ENCODE results near the gene PHLDA2. TPM values are rescaled to one million over a fixed set of nuclear protein-coding genes. Genes with fewer than 3 reads are reported as not detected.

The PHLDA2 gene
- total RNA-seq, 1 experiment from 2014 or later, result 33.7 TPM

DNA sequence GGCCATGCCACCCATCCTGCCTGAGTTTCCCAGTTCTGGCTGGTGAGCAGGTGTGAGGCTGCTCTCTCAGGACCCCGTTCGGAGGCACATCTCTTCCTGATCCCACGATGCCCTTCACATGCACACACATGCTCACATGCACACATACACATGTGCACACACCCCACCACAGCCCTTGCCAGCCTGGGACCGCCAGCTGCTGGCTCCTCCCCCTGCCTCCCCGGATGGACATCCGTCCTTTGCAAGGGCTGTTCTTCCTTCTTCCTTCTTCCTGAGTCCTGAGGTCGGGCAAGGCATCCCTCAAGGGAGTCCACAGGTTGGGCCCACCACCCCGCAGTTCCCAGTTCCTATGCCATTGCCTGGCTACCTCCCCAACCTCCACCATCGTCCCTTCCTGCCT lies 33.2 kb downstream of the PHLDA2 start:
- POLR2A ChIA-PET (ENCODE audit: low non-redundant PET), result no interaction called here
- Histone ChIP-seq H3K36me3 (ENCODE audit: insufficient read depth, low read length, poor library complexity, severe bottlenecking) (no peaks in the 10 kb centered on the region), H3K4me1 (ENCODE audit: insufficient read depth, low read length, poor library complexity, severe bottlenecking) (peaks cover 19% of the 10 kb centered on the region), H3K27ac (ENCODE audit: low read depth, low read length, poor library complexity, severe bottlenecking) (no peak overlapping the region), H3K4me3 (ENCODE audit: low read depth, low read length, poor library complexity, severe bottlenecking) (no peak overlapping the region), H3K27me3 (replicated peaks; ENCODE audit: insufficient read depth, low read depth, low read length, poor library complexity) (no peaks in the 10 kb centered on the region), H3K9me3 (ENCODE audit: low read depth, low read length, poor library complexity, severe bottlenecking) (no peaks in the 10 kb centered on the region)
- CTCF ChIA-PET, result no interaction called here
- BruUV-seq (replicated peaks), result no TSS peak
- intact Hi-C loops (cut with micrococcal nuclease; ENCODE audit: unreplicated experiment), result no loop called here
- DNase-seq (ENCODE audit: low spot score), result no peak
- TF ChIP-seq EZH2 (IDR thresholded peaks at IDR 0.05; ENCODE audit: borderline replicate concordance, low read depth, low read length, poor library complexity, severe bottlenecking) (no peak), CTCF (conservative IDR thresholded peaks at IDR 0.05; ENCODE audit: low read depth, low read length) (no peak)

DNA sequence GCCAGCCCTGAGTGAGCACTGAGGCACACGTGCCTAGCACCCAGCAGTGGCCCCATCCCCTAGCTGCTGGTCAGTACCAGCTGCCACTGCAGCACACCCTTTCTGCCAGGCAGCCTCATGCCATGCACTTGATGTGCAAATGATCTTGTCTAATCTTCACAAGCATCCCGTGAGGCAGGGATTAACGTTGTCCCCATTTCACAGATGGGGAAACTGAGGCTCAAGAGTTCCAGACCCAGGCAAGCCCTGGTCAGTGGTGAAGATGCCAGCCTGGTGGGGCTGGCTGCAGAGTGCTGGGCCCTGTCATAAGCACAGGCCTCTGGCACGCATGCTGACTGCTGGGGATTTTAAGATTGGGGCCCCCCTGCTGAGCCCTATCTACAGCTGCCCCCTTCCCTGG lies 35.3 kb downstream of the PHLDA2 start:
- H3K27me3 ChIP-seq (replicated peaks; ENCODE audit: insufficient read depth, low read depth, low read length, poor library complexity), result no peaks in the 10 kb centered on the region
- intact Hi-C loops (cut with micrococcal nuclease; ENCODE audit: unreplicated experiment), result loop anchor here (5.0 kb wide), 1 partner anchor 467 kb away; no protein-coding TSS in a partner anchor
- no peaks in the 10 kb centered on the region for H3K9me3 ChIP-seq (ENCODE audit: low read depth, low read length, poor library complexity, severe bottlenecking)
- no peak for TF ChIP-seq EZH2 (IDR thresholded peaks at IDR 0.05; ENCODE audit: borderline replicate concordance, low read depth, low read length, poor library complexity, severe bottlenecking)
- TF ChIP-seq CTCF (conservative IDR thresholded peaks at IDR 0.05; ENCODE audit: low read depth, low read length), result no peak
- H3K4me1 ChIP-seq (ENCODE audit: insufficient read depth, low read length, poor library complexity, severe bottlenecking), result peaks cover 25% of the 10 kb centered on the region
- BruUV-seq (replicated peaks), result no TSS peak
- CTCF ChIA-PET, result no interaction called here
- H3K36me3 ChIP-seq (ENCODE audit: insufficient read depth, low read length, poor library complexity, severe bottlenecking), result no peaks in the 10 kb centered on the region
- no peak overlapping the region for H3K27ac ChIP-seq (ENCODE audit: low read depth, low read length, poor library complexity, severe bottlenecking)
- DNase-seq (ENCODE audit: low spot score), result no peak
- H3K4me3 ChIP-seq (ENCODE audit: low read depth, low read length, poor library complexity, severe bottlenecking), result no peak overlapping the region
- POLR2A ChIA-PET (ENCODE audit: low non-redundant PET), result no interaction called here

- CTCF ChIA-PET, result interaction anchor here (0.6 to 5.8 kb wide), 4 partner anchors 14 to 361 kb away, joined by 3 to 52 read pairs (median 4); no protein-coding TSS in a partner anchor
These were observed 36.2 kb downstream of the PHLDA2 start for GRCh38 chr11:2892967-2893528.

More at GRCh38 chr11:2892967-2893528, 36.2 kb downstream of the PHLDA2 start:
- Histone ChIP-seq H3K4me1 (ENCODE audit: insufficient read depth, low read length, poor library complexity, severe bottlenecking) (peaks cover 19% of the 10 kb centered on the region), H3K27ac (ENCODE audit: low read depth, low read length, poor library complexity, severe bottlenecking) (no peak overlapping the region), H3K4me3 (ENCODE audit: low read depth, low read length, poor library complexity, severe bottlenecking) (peak overlapping the region; percentile 32), H3K27me3 (replicated peaks; ENCODE audit: insufficient read depth, low read depth, low read length, poor library complexity) (no peaks in the 10 kb centered on the region), H3K9me3 (ENCODE audit: low read depth, low read length, poor library complexity, severe bottlenecking) (no peaks in the 10 kb centered on the region), H3K36me3 (ENCODE audit: insufficient read depth, low read length, poor library complexity, severe bottlenecking) (no peaks in the 10 kb centered on the region)
- intact Hi-C loops (cut with micrococcal nuclease; ENCODE audit: unreplicated experiment), result loop anchor here (1.0 to 5.0 kb wide), 2 partner anchors 360 to 466 kb away; no protein-coding TSS in a partner anchor
- POLR2A ChIA-PET (ENCODE audit: low non-redundant PET), result no interaction called here
- DNase-seq (ENCODE audit: low spot score), result no peak
- TF ChIP-seq CTCF (conservative IDR thresholded peaks at IDR 0.05; ENCODE audit: low read depth, low read length) (no peak), EZH2 (IDR thresholded peaks at IDR 0.05; ENCODE audit: borderline replicate concordance, low read depth, low read length, poor library complexity, severe bottlenecking) (no peak)
- BruUV-seq (replicated peaks), result no TSS peak

Measured in A673 (cell line).